Esophagus squamous epithelium (tissue), 5 donors: ENCODE data around the gene DOK4. TPM values are rescaled to one million over a fixed set of nuclear protein-coding genes. Genes with fewer than 3 reads are reported as not detected.
"Not testable (repeated sequence)": the region's sequence is repeated elsewhere in the genome, so short reads cannot be mapped to it uniquely, and the experiment has no call there.

Experiments used
- DNase-seq: peaks from one replicate; lab custom pipeline; 2025; lab: John Stamatoyannopoulos, UW
- H3K27ac ChIP-seq, 4 donors: fragments of 200-600 bp; sonication (generic); one replicate each; pipeline ENCODE4 v1.5.1; 2016 to 2019; ENCODE audit warnings: mild to moderate bottlenecking in 1 of 4
- H3K27me3 ChIP-seq, 4 donors: fragments of 200-600 bp; sonication (generic); 1 replicate in 3 of 4; 2 replicates in 1 of 4; pipeline versions ENCODE4 v1.5.1 to v1.6.0; 2017 to 2021; ENCODE audit warnings: antibody characterized with exemption in 1 of 4
- H3K36me3 ChIP-seq, 3 donors: fragments of 200-600 bp; sonication (generic); one replicate each; pipeline ENCODE4 v1.5.1; 2016 to 2019
- H3K4me1 ChIP-seq, 3 donors: fragments of 200-600 bp; sonication (generic); one replicate each; pipeline ENCODE4 v1.5.1; 2017 to 2019
- H3K4me3 ChIP-seq, 4 donors: fragments of 200-600 bp; sonication (generic); 1 replicate in 3 of 4; 2 replicates in 1 of 4; pipeline ENCODE4 v1.5.1; 2016 to 2019; ENCODE audit warnings: mild to moderate bottlenecking in 2 of 4, moderate library complexity in 1 of 4
- H3K9me3 ChIP-seq, 3 donors: fragments of 200-600 bp; sonication (generic); one replicate each; pipeline ENCODE4 v1.5.1; 2016 to 2019
- POLR2A ChIP-seq, 4 donors: fragments of 450-650 bp; IDR thresholded peaks; one replicate each; pipeline ENCODE4 v1.6.1; 2017; ENCODE audit warnings: antibody characterized with exemption in 4 of 4, mild to moderate bottlenecking in 4 of 4, moderate library complexity in 3 of 4
- WGBS, 2 donors: methylation state at CpG; one replicate each; pipeline ENCODE4 v1.1.5; 2018; 5-methylcytosine and 5-hydroxymethylcytosine counted together
- intact Hi-C: fragments of 100-400 bp; cut with DNase I; formaldehyde crosslinking; loops from one replicate; pipeline ENCODE4 v1.15.0; 2022
- total RNA-seq, 4 donors: library from RNA; depleted of rRNA; stranded (reverse); fragments of >200 nt; gene quantifications; one replicate each; pipeline ENCODE4 v1.1.0, GENCODE V29; 2016
- TF ChIP-seq, protein P1 (sequence below), 6 experiments: fragments of 450-650 bp in 4 of 6; fragments of 200-600 bp in 2 of 6; sonication (generic) in 2 of 6; IDR thresholded peaks; one replicate each; pipeline ENCODE4 v1.5.1; 2016 to 2019; ENCODE audit warnings: antibody characterized with exemption in 6 of 6, mild to moderate bottlenecking in 4 of 6, moderate library complexity in 4 of 6
- donor health status: DM: yes; HTN: yes; CAD: no.

The DOK4 gene
- total RNA-seq, 4 donors from 2014 or later = 20.7 to 42.7 (median 28.8) TPM

DNA sequence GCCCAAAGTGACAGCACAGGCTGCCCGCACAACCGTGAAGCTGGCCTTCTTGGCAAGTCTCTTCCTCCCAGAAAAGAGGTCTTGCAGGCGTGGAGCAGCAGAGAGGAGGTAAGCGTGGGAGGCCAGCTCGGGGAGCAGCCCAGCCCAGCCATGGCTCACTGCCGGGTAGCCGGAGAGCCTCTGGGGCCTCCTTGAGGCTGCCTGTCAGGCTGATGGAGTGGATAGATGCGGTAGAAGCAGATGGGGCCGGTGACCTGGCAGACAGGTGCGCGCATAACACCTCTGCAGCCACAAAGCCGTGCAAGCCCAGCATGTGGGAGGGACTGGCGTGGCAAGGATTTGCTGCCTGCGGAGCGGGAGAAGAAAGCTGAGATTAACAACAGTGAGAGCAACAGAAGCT lies 17.1 kb upstream of the DOK4 start:
- TF ChIP-seq, protein P1, sequence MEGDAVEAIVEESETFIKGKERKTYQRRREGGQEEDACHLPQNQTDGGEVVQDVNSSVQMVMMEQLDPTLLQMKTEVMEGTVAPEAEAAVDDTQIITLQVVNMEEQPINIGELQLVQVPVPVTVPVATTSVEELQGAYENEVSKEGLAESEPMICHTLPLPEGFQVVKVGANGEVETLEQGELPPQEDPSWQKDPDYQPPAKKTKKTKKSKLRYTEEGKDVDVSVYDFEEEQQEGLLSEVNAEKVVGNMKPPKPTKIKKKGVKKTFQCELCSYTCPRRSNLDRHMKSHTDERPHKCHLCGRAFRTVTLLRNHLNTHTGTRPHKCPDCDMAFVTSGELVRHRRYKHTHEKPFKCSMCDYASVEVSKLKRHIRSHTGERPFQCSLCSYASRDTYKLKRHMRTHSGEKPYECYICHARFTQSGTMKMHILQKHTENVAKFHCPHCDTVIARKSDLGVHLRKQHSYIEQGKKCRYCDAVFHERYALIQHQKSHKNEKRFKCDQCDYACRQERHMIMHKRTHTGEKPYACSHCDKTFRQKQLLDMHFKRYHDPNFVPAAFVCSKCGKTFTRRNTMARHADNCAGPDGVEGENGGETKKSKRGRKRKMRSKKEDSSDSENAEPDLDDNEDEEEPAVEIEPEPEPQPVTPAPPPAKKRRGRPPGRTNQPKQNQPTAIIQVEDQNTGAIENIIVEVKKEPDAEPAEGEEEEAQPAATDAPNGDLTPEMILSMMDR (IDR thresholded peaks at IDR 0.05) = no peak
- no peak for TF ChIP-seq POLR2A (IDR thresholded peaks at IDR 0.05)
- no peak overlapping the region for H3K4me3 ChIP-seq
- H3K36me3 ChIP-seq = no peaks in the 10 kb centered on the region
- intact Hi-C loops = no loop called here
- no peaks in the 10 kb centered on the region for H3K9me3 ChIP-seq
- 55% methylated on average over 10 of the region's 15 CpGs; no CpG with 5 or more reads in 1 of the 2 donors for WGBS, 2 donors
- H3K4me1 ChIP-seq = no peaks in the 10 kb centered on the region
- no peak overlapping the region for H3K27ac ChIP-seq
- no peak for DNase-seq
- H3K27me3 ChIP-seq = peaks cover 0 to 5% (median 0%) of the 10 kb centered on the region in 4 donors

DNA sequence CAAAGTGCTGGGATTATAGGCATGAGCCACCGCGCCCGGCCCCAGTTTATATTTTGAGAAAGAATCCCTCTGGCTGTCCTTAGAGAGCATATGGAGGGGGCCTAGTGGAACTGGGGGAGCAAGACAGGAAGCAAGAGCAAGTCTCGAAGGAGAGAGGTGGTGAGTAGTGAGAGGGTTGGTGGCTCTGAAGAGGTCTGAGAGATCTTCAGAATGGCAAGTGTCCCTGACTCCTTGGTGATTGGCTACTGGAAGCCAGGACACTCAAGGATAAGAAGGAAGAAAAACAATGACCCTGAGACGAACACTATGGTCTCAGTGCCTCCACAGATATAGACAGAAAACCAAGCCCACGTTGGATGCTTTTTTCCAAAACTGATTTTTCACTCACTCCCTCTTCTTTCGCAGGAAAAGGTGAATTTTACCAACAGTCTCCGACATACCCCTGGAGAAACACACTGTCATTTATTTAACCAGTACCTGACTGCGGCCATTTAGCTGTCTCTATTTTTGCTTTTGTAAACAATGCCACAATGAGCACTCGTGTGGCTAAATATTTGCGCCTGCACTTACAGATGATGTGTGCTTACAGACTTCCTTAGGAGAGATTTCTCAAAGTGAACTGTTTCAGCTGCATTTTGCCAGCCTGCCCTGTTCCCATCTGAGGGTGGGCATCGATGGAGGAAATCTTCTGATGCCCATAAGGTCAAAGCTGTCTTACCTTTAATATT lies 15.9 kb upstream of the DOK4 start:
- H3K27ac ChIP-seq = no peak overlapping the region
- no peak for TF ChIP-seq POLR2A (IDR thresholded peaks at IDR 0.05)
- TF ChIP-seq, protein P1 (IDR thresholded peaks at IDR 0.05) = no peak
- H3K36me3 ChIP-seq = no peaks in the 10 kb centered on the region
- H3K9me3 ChIP-seq = no peaks in the 10 kb centered on the region
- no peak overlapping the region for H3K4me3 ChIP-seq
- intact Hi-C loops = no loop called here
- H3K27me3 ChIP-seq = peaks cover 0 to 4% (median 0%) of the 10 kb centered on the region in 4 donors
- WGBS, 2 donors = 78 to 81% methylated on average over 12 of the region's 12 CpGs
- no peak for DNase-seq
- H3K4me1 ChIP-seq = no peaks in the 10 kb centered on the region

DNA sequence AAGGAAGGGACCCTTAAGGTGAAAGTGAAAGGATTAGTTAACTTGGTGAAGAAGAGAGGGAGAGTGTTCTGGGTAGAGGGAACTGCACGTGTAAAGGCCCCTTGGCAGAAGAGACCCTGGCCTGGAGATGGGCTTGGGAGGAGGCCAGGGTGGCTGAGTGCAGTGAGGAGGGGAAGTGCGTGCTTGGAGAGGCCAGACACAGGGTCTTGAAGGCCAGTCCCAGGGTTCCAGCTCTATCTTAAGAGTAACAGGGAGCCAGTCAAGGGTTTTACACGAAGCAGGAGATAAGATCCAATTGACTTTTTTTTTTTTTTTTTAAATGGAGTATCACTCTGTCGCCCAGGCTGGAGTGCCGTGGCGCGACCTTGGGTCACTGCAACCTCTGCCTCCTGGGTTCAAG lies 15.2 kb upstream of the DOK4 start:
- Histone ChIP-seq H3K36me3 (no peaks in the 10 kb centered on the region), H3K27me3 (peaks cover 0 to 4% (median 0%) of the 10 kb centered on the region in 4 donors), H3K27ac (no peak overlapping the region), H3K4me1 (no peaks in the 10 kb centered on the region), H3K9me3 (no peaks in the 10 kb centered on the region), H3K4me3 (no peak overlapping the region)
- intact Hi-C loops = no loop called here
- WGBS, 2 donors = 85 to 87% methylated on average over 5 to 7 of the region's 7 CpGs
- DNase-seq = no peak
- TF ChIP-seq, protein P1 (IDR thresholded peaks at IDR 0.05) = no peak
- no peak for TF ChIP-seq POLR2A (IDR thresholded peaks at IDR 0.05)

DNA sequence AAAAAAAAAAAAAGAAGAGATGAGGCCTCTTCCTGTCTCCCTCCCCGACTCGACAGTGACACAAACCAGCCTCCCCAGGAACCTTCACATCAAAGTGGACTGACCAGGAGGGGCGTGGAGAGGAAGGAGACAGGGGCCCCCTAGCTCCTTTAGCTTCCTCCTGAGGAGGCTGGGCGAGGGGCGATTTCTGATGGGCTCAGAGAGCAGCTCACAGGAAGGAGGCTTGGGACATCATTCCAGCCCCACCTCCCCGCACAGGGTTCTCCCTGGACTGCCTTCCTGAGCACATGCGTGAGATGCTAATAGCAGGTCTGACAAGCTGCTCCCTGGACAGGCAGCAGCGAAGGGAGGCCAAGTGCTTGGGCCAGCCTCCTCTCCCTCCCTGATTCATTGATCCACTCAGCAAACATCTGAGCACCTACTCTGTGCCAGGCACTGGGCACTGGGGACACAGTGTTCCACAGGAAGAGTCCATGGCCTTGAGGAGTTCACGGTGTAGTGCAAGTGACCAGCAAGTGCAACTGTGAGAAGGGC lies 14.4 kb upstream of the DOK4 start:
- DNase-seq = no peak
- Histone ChIP-seq H3K36me3 (no peaks in the 10 kb centered on the region), H3K27me3 (peaks cover 0 to 4% (median 0%) of the 10 kb centered on the region in 4 donors), H3K4me3 (no peak overlapping the region), H3K9me3 (no peaks in the 10 kb centered on the region), H3K27ac (no peak overlapping the region), H3K4me1 (no peaks in the 10 kb centered on the region)
- WGBS, 2 donors = 44 to 70% methylated on average over 6 to 7 of the region's 9 CpGs
- TF ChIP-seq POLR2A (IDR thresholded peaks at IDR 0.05) = no peak
- intact Hi-C loops = no loop called here

DNA sequence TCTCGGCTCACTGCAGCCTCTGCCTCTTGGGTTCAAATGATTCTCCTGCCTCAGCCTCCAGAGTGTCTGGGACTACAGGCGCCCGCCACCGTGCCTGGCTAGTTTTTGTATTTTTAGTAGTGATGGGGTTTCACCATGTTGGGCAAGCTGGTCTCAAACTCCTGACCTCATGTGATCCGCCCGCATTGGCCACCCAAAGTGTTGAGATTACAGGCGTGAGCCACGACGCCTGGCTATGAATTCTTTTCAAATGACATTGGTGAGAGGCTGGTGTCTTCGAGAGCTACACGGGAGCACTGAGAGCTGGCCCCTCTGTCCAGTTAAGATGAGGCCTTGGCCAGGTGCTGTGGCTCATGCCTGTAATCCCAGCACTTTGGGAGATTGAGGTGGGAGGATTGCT lies 13.6 kb upstream of the DOK4 start:
- 89 to 91% methylated on average over 5 to 9 of the region's 11 CpGs for WGBS, 2 donors
- H3K36me3 ChIP-seq, H3K4me1 ChIP-seq, intact Hi-C loops, H3K4me3 ChIP-seq, H3K9me3 ChIP-seq, DNase-seq, H3K27me3 ChIP-seq, H3K27ac ChIP-seq: not testable (repeated sequence)

DNA sequence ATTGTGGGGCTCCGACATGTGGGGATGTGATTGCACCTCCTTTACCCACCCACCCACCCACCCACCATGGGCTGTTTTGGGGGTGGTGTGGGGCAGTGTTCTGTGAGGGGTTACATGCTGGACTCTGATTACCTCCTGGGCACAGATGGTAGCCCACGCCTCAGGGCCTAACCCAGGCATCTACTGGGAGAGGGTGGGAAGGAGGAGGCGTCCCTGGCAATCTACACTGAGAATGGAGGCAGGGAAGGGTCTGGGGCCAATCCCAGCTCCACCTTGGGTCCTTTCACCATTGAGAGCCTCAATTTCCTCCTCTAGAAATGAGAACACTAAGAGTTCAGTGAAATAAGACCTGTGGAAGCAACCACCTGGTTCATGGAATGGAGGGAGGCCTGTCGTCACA lies 11.7 kb upstream of the DOK4 start:
- 100% methylated on average over 1 of the region's 4 CpGs; no CpG with 5 or more reads in 1 of the 2 donors for WGBS, 2 donors
- no peak overlapping the region for H3K27ac ChIP-seq
- H3K4me3 ChIP-seq = no peak overlapping the region
- intact Hi-C loops = no loop called here
- H3K36me3 ChIP-seq = no peaks in the 10 kb centered on the region
- no peaks in the 10 kb centered on the region for H3K9me3 ChIP-seq
- DNase-seq = no peak
- TF ChIP-seq, protein P1 (IDR thresholded peaks at IDR 0.05) = no peak
- no peak for TF ChIP-seq POLR2A (IDR thresholded peaks at IDR 0.05)
- no peaks in the 10 kb centered on the region for H3K4me1 ChIP-seq
- H3K27me3 ChIP-seq = peaks cover 0 to 4% (median 0%) of the 10 kb centered on the region in 4 donors
